NCI-H2029 (cell line): ENCODE data around the gene MAP1LC3A.

Experiments
- DNase-seq: peaks from one replicate; lab custom pipeline; 2025; lab: John Stamatoyannopoulos, UW

Gene MAP1LC3A

GRCh38 chr20:34575756-34576155 lies 17.2 kb downstream of the MAP1LC3A start:
- no peak for DNase-seq

DNA sequence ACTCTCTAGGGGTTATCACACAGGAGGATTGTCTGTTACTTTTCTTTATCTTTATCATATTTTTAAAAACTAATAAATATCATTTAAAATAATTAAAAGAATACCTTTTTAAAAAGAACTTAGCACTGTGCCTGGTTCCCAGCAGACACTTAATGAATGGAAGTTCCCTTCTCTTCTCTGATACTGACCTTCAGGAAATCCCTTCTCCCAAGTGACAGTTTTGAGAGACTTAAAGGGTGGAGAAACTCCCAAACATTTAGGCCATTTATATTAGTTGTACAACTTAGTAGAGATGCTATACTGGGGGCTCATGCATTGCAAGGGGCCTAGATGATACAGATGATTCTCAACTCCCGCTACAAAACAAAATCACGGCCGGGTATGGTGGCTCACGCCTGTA lies 18.5 kb downstream of the MAP1LC3A start:
- DNase-seq: no peak

DNA sequence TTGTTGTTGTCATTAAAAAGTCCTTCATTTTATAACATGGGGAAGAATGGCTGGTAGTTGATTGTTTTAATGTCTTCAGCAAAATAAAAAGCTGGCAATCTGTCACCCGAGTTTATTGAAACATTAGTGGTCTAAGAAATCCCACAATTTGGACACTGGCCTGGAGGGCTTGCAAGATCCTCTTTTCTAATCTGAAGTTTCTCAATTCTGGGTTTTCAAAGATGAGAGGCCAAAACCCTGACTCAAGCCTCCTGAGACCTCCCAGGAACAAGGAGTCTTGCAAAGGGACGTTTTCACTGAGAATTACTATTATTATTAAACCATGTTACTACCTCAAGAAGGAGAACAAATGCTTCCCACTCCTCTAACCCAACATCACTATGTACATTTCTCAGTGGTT lies 19.5 kb downstream of the MAP1LC3A start:
- no peak for DNase-seq

GRCh38 chr20:34578521-34578920 lies 20.0 kb downstream of the MAP1LC3A start:
- no peak for DNase-seq

GRCh38 chr20:34579191-34579978 lies 20.9 kb downstream of the MAP1LC3A start:
- peak; percentile 22 for DNase-seq

- peak; percentile 59 for DNase-seq
These were observed 21.7 kb downstream of the MAP1LC3A start for GRCh38 chr20:34579979-34580940.

DNA sequence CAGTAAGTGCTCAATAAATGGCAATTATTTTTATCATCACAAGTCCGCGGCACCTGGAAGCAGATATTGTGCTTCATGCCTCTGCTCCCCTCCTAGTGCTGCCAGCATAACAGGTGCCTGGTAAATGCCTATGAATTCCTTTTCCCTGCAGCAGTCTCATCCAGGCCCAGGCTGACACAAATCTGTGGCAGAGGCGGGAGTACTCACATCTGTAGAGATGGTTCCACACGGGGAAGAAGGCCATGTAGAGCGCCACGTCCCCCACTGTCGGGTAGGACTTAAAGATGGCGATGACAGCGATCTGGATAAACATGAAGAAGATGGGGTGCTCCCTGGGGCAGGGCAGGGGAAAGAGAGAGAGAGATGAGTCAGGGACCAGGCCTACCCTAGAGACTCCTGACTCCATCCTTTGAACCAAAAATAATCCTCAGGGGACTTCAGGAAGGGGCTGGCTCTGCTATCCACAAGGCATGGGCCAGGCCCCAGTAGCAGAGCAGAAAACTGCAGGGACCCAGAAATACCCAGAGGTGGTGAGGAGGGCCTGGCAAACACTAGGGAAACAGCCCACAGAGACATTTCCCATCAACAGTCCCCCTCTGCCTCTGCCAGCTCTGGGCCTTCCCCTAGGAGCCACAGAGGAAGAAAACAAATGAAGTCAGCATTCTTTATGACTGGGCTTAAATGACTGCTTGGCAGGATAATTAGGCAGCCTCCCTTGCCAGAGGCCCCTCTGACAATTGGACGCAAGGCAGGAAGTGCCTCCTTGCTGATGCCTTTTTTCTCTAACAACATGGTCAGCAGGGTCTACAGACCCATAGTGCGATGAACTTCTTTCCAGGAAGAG lies 23.0 kb downstream of the MAP1LC3A start:
- peak; percentile 34 for DNase-seq

GRCh38 chr20:34582221-34582620 lies 23.7 kb downstream of the MAP1LC3A start:
- DNase-seq: no peak

- no peak for DNase-seq
These were observed 24.4 kb downstream of the MAP1LC3A start for GRCh38 chr20:34582911-34583310.

DNA sequence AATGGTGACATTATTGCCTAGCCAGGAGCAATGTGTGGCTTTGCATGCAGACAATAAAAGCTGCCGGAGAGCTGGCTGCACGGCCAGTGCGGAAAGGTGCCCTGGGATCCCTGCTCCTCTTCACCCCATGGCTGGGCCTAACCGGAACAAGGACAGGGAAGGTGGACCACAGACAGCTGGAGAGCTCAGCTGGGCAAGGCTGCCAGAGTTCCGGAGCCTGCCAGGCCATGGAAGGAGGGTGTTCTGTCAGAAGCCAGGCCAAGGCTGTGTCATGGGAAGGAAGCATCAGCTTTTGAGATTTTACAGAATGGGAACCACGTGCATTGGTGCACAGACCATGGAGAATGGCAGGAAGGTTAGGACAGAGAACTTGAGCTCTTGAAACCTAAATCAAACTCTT lies 25.0 kb downstream of the MAP1LC3A start:
- DNase-seq: no peak

DNA sequence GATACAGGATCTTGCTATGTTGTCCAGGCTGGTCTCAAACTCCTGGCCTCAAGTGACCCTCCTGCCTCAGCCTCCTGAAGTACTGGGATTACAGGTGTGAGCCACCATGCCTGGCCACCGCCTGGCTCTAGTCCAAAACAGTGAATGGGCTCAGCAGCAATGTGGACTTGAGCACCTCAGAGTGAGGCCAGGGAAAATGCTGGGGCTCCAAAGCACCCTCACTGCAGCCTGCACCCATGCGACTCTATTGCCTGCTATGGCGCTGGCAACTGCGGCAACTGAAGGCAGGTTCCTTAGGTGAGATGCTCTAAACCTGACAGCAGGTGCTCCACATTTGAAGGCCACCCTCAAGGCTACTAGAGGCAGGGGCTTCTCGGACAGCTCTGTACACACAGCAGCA lies 26.5 kb downstream of the MAP1LC3A start:
- no peak for DNase-seq

DNA sequence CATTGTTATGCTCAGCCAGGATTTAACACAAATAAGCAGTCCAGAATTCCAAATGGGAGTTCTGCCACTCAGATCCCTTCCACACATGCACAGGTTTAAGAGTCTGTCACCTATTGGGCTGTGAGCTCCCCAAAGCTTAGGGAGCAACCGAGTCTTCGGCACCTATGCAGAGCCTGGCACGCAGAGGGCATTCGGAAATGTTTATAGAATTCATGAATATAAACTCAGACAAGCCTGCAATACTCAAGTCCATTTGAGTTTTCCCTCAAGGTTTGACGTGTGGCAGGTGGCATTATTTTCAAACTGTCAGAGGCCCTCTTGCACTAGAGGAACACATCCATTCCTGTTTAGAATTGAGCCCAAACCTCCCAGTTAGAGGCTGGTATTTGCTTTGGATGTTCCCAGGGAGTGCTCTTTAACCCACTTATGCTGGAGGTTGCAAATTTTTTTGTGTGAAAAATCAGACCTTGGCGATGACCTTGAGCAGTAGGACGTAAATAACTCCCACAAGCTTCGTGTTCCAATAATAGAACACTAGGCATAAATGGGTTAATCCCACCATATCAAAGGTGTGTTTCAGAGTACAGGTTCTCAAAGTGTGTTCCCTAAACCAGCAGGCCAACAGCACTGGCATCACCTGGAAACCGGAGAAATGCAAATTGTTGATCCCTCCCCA lies 28.1 kb downstream of the MAP1LC3A start:
- DNase-seq: no peak

GRCh38 chr20:34595377-34596184 lies 37.1 kb downstream of the MAP1LC3A start:
- DNase-seq: no peak

GRCh38 chr20:34600892-34601653 lies 42.6 kb downstream of the MAP1LC3A start:
- no peak for DNase-seq

DNA sequence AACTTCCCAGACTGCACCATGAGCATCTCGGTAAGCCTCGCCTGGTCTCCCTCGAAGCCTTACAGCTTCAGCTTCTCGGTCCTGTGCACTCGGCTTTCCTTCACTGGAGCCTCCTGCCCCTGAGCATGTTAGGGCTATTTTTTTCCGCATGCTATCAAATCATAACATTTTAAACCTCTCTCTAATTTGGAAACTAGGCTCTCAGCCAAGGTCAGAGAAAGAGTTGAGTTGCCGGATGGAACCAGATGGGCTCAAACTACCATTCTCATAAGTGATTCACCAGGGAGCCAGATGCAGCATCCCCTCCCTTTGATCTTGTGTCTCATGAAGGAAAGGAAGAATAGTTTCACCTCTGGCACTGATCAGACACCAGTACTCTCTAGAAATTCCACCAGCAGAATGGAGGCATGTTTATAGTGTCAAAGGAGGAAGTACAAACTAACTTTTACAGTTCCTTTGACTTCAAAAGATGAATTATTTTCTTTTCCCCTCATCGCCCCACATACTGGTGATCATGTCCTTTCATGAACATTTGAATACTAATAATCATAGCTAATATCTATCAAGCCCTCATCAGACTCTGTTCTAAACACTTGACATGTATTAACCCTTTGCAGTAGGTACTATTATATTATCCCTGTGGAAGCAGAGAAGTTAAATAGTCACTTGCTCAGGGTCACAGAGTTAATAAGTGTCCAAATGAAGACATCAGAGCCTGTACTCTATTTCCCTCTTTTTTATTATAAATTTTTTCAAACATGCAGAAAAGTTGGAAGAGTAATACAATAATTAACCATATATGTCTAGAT lies 46.7 kb downstream of the MAP1LC3A start:
- DNase-seq: no peak

DNA sequence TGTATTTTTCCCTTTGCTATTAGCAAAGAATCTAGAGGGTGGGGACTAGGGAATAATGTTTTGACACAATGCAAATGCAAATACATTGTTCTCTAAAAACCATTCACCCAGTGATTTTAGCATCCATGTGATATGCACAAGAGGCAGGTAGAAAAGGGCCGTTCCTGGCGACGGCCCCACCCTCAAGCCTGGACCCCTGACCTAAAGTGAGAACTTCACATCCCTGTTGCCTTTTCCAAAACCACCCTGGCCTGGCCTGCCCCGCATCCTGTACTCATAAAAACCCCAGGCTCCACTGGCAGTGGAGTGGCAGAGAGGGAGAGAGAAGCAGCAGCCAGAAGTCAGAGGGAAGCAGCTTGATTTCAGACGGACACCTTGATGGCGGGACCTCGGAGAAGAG lies 48.5 kb downstream of the MAP1LC3A start:
- no peak for DNase-seq
